K562 (cell line): ENCODE measurements around the gene KCND1. TPM values are rescaled to one million over a fixed set of nuclear protein-coding genes. Genes with fewer than 3 reads are reported as not detected.

ENCODE experiments used
- ATAC-seq: fragments of 200-7000 bp; cut with Tn5 transposase; 3 replicates; pipeline ENCODE4 v1.9.1; 2020; ENCODE audit warnings: moderate library complexity
- BruUV-seq: library from RNA; stranded (reverse); fragments of 400-500 nt; replicated peaks from 2 replicates; lab custom pipeline; 2021; lab: Mats Ljungman, UMichigan
- CTCF ChIA-PET: fragments of 300-600 bp; formaldehyde crosslinking; extraction: SDS; loops from one replicate; lab custom pipeline; 2021; ENCODE audit warnings: low intra/inter-chr PET ratio; lab: Yijun Ruan, JAX
- POLR2A ChIA-PET: fragments of 300-600, 350-650 bp; sonication (Branson Sonifier 250); formaldehyde crosslinking; extraction: SDS; loops from one replicate; lab custom pipeline; 2021; ENCODE audit warnings: antibody characterized with exemption, inconsistent platforms; lab: Yijun Ruan, JAX
- DNase-seq, 4 experiments: peaks; one replicate each; pipeline versions ENCODE4 v3.0.0 to v3.0.0-alpha.2; 2011 to 2018; ENCODE audit warnings: low spot score in 3 of 4, mixed read lengths in 3 of 4; ENCODE audit errors: extremely low read depth in 1 of 4
- FAIRE-seq: peaks from 2 replicates; lab custom pipeline; 2011; peaks lifted over from hg19 to GRCh38; lab: Jason Lieb, UNC
- H2AFZ ChIP-seq: 2 replicates; pipeline ENCODE4 v1.6.0; 2011; ENCODE audit warnings: low read depth, low read length, control low read depth, inconsistent platforms
- H3K27ac ChIP-seq: fragments of 200-600 bp; 3 replicates; pipeline ENCODE4 v1.8.0; 2011; ENCODE audit warnings: low read depth, mild to moderate bottlenecking, control low read depth, inconsistent platforms, low read length, moderate library complexity, mixed read lengths; ENCODE audit errors: extremely low read depth
- H3K27me3 ChIP-seq, 2 experiments: fragments of 300-600 bp in 1 of 2; 2 replicates in 1 of 2; 3 replicates in 1 of 2; pipeline versions ENCODE4 v1.6.0 to v1.8.0; 2011; ENCODE audit warnings: inconsistent platforms in 2 of 2, low read length in 2 of 2, mild to moderate bottlenecking in 1 of 2, mixed read lengths in 1 of 2, moderate library complexity in 1 of 2; ENCODE audit not compliant: control insufficient read depth in 2 of 2, insufficient read depth in 2 of 2
- H3K36me3 ChIP-seq: fragments of 300-600 bp; 3 replicates; pipeline ENCODE4 v1.8.0; 2011; ENCODE audit warnings: mild to moderate bottlenecking, low read length, inconsistent platforms; ENCODE audit not compliant: control insufficient read depth, insufficient read depth
- H3K4me1 ChIP-seq, 2 experiments: fragments of 200-600 bp in 1 of 2; replicated peaks in 1 of 2; 2 replicates in 1 of 2; 3 replicates in 1 of 2; pipeline versions ENCODE4 v1.5.1 to v1.8.0; 2011; ENCODE audit warnings: inconsistent platforms in 2 of 2, low read length in 2 of 2, mild to moderate bottlenecking in 1 of 2, mixed read lengths in 1 of 2, moderate library complexity in 1 of 2; ENCODE audit not compliant: control insufficient read depth in 2 of 2, insufficient read depth in 2 of 2
- H3K4me2 ChIP-seq: 2 replicates; pipeline ENCODE4 v1.6.1; 2011; ENCODE audit warnings: low read length, control low read depth, inconsistent platforms, mixed read lengths; ENCODE audit not compliant: insufficient read depth
- H3K4me3 ChIP-seq: fragments of 200-600 bp; sonication (generic), shearing (Covaris generic); 2 replicates; pipeline ENCODE4 v1.5.1; 2016; ENCODE audit warnings: control low read depth, inconsistent platforms
- H3K79me2 ChIP-seq: fragments of 200-600 bp; 3 replicates; pipeline ENCODE4 v1.8.0; 2011; ENCODE audit warnings: low read length, inconsistent platforms; ENCODE audit not compliant: control insufficient read depth, insufficient read depth
- H3K9ac ChIP-seq, 2 experiments: 2 replicates each; pipeline versions ENCODE4 v1.6.0 to v1.6.1; 2011; ENCODE audit warnings: low read depth in 2 of 2, low read length in 2 of 2, control low read depth in 1 of 2, inconsistent platforms in 1 of 2, mild to moderate bottlenecking in 1 of 2, mixed read lengths in 1 of 2; ENCODE audit not compliant: insufficient read depth in 1 of 2
- H3K9me1 ChIP-seq: one replicate; pipeline ENCODE4 v1.6.0; 2011; ENCODE audit warnings: inconsistent platforms, mild to moderate bottlenecking, low read length, moderate library complexity; ENCODE audit not compliant: control insufficient read depth, insufficient read depth
- H3K9me3 ChIP-seq: replicated peaks from 2 replicates; pipeline ENCODE4 v1.5.1; 2011; ENCODE audit warnings: low read depth, low read length, inconsistent platforms; ENCODE audit not compliant: control insufficient read depth, insufficient read depth
- H4K20me1 ChIP-seq: replicated peaks from 2 replicates; pipeline ENCODE4 v1.6.1; 2011; ENCODE audit warnings: low read length, inconsistent platforms, mixed read lengths; ENCODE audit not compliant: control insufficient read depth, insufficient read depth
- ATF3 ChIP-seq, 2 experiments: fragments of 450-650 bp in 1 of 2; sonication (generic) in 1 of 2; formaldehyde crosslinking in 1 of 2; IDR thresholded peaks in 1 of 2; conservative IDR thresholded peaks in 1 of 2; 2 replicates each; pipeline versions ENCODE4 v1.6.1 to v1.8.1; 2016 to 2023; ENCODE audit warnings: mild to moderate bottlenecking in 2 of 2, moderate library complexity in 2 of 2, inconsistent platforms in 1 of 2, missing genetic modification reagents in 1 of 2
- CREB3L1 ChIP-seq: fragments of 450-650 bp; IDR thresholded peaks from 2 replicates; pipeline ENCODE4 v1.6.1; 2014; ENCODE audit warnings: low read depth, mild to moderate bottlenecking, moderate library complexity, borderline replicate concordance
- FOSL1 ChIP-seq: fragments of 200-800 bp; sonication (Bioruptor generic); conservative IDR thresholded peaks from 2 replicates; pipeline ENCODE4 v1.6.1; 2016; ENCODE audit warnings: missing genetic modification characterization, missing compliant biosample characterization
- MEF2D ChIP-seq: conservative IDR thresholded peaks from 2 replicates; pipeline ENCODE4 v1.6.1; 2016; ENCODE audit warnings: low read depth, missing genetic modification characterization, missing compliant biosample characterization
- MXI1 ChIP-seq: IDR thresholded peaks from 2 replicates; pipeline ENCODE4 v1.6.1; 2011; ENCODE audit warnings: low read depth, mild to moderate bottlenecking, improper control_type of control experiment, low read length
- POLR2H ChIP-seq: IDR thresholded peaks from 2 replicates; pipeline ENCODE4 v1.6.1; 2016; ENCODE audit warnings: missing genetic modification characterization, low read depth, mild to moderate bottlenecking, control low read depth, missing compliant biosample characterization, moderate library complexity
- RBFOX2 ChIP-seq: fragments of 200-400 bp; formaldehyde crosslinking; IDR thresholded peaks from 2 replicates; pipeline ENCODE4 v1.6.1; 2017; ENCODE audit warnings: low read depth, mild to moderate bottlenecking, low read length, moderate library complexity
- RFX5 ChIP-seq: IDR thresholded peaks from 2 replicates; pipeline ENCODE4 v1.6.1; 2011; ENCODE audit warnings: low read depth, mild to moderate bottlenecking, improper control_type of control experiment, low read length
- SIN3B ChIP-seq: fragments of 450-650 bp; IDR thresholded peaks from 2 replicates; pipeline ENCODE4 v1.6.1; 2017; ENCODE audit warnings: low read depth, mild to moderate bottlenecking, moderate library complexity
- SOX6 ChIP-seq: fragments of 450-650 bp; IDR thresholded peaks from 2 replicates; pipeline ENCODE4 v1.6.1; 2014; ENCODE audit warnings: mild to moderate bottlenecking
- TARDBP ChIP-seq: fragments of 450-650 bp; IDR thresholded peaks from 2 replicates; pipeline ENCODE4 v1.6.1; 2016
- TFE3 ChIP-seq: fragments of 450-650 bp; formaldehyde crosslinking; IDR thresholded peaks from 2 replicates; pipeline ENCODE4 v1.4.0; 2020; ENCODE audit warnings: mild to moderate bottlenecking, mixed read lengths
- WGBS: fragments of 100-300 bp; shearing (Covaris generic); methylation state at CpG from one replicate; pipeline ENCODE4 v1.1.6; 2016; ENCODE audit warnings: low coverage, mixed read lengths; ENCODE audit not compliant: insufficient coverage; ENCODE audit errors: missing lambda C conversion rate; 5-methylcytosine and 5-hydroxymethylcytosine counted together
- in situ Hi-C: fragments of 300-500 bp; cut with MboI; formaldehyde crosslinking; loops from 4 replicates; pipeline ENCODE4 v1.15.0; 2018; ENCODE audit warnings: inconsistent platforms, mixed read lengths
- intact Hi-C: fragments of 100-400 bp; cut with micrococcal nuclease; formaldehyde crosslinking; loops from 2 replicates; pipeline ENCODE4 v1.14.2; 2022
- polyA plus RNA-seq, 8 experiments: library from polyadenylated mRNA; depleted of rRNA in 4 of 8; stranded (reverse) in 5 of 8; unstranded in 3 of 8; fragments of >200 nt; fragmentation: Nextera tagmentation in 2 of 8; fragmentation: Illumina TruSeq in 1 of 8; extraction: Ambion mirVana in 2 of 8; extraction: Trizol in 1 of 8; gene quantifications; 2 replicates each; pipeline versions ENCODE4 v1.2.1 to v1.2.3, GENCODE V29; 2011 to 2014; ENCODE audit warnings: inconsistent platforms in 1 of 8, missing spikeins in 1 of 8
- total RNA-seq, 7 experiments: library from RNA; depleted of rRNA in 6 of 7; stranded (reverse); fragments of >200 nt in 6 of 7; fragmentation: Illumina TruSeq in 2 of 7; extraction: Trizol in 2 of 7; gene quantifications; 2 replicates each; pipeline versions ENCODE4 v1.2.1 to v1.2.3, GENCODE V29; 2011 to 2021; ENCODE audit warnings: low replicate concordance in 1 of 7
- TF ChIP-seq, protein P1 (sequence below): fragments of 450-650 bp; formaldehyde crosslinking; IDR thresholded peaks from 2 replicates; pipeline ENCODE4 v1.4.0; 2020; ENCODE audit warnings: mild to moderate bottlenecking, moderate library complexity

Gene KCND1
- total and polyA plus RNA-seq, 9 of the 15 experiments (the other 6 are each of a cell fraction or from before 2014, with no cell fraction given), result 0.06 to 0.83 (median 0.39) TPM; not detected in 1

DNA sequence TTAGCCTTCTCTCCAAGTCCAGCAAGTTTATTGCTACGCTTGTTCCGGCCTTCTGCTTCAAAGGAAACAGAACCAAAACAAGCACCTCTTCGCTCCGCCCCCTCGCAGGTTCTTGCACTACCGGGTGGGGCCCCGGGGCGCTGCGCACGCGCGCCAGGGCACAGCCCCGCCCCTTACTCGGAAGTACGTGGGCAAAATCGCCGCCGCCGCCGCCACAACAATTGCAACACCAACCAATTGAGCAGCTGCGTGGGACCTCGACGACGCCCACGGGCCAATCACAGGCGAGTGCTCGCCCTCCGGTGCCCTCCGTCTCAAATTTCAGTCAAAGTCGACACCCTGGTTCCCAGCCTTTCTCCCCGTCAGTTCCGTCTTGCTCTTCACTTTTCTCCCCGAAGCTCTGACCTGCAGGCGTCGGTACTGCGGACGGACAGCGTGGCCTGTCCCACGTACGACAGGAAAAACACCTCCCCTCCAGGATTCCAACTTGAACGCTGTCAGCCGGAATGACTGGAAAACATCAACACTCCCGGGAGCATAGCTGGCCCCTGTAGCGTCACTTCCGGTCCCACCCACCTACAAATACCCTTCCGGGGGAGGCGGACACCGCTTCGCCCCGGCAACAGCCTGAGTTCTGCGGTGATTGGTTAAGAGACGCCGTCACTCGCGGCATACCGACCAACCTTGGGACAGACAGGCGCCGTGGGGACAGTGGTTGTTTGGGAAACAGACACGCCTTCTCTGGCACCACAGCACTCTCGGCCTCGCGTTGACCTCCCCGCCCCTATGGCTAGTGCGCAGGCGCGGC is 13.6 kb downstream of the KCND1 start:
- DNase-seq (peak; percentile 90 to 98 (median 92)), ATAC-seq (peak; percentile 87), FAIRE-seq (peak; percentile 97)
- in situ Hi-C loops (no loop called here), intact Hi-C loops (loop anchor here (1.0 to 10.0 kb wide), 4 partner anchors 44 to 217 kb away; partner anchors contain the start of genes GRIPAP1, PLP2 and TFE3)
- under 1% methylated on average over 50 of the region's 66 CpGs for WGBS
- Histone ChIP-seq H3K9me3 (no peaks in the 10 kb centered on the region), H3K9me1 (peaks cover 10% of the 10 kb centered on the region), H3K4me2 (peak overlapping the region; percentile 95), H3K79me2 (peaks cover 61% of the 10 kb centered on the region), H3K27ac (peak overlapping the region; percentile 98), H4K20me1 (peaks cover 12% of the 10 kb centered on the region; the same call in 1 of the 2 replicates), H3K9ac (peak overlapping the region; percentile 95 to 96), H3K4me3 (peak overlapping the region; percentile 84), H3K27me3 (no peaks in the 10 kb centered on the region; a peak in 1 of 5 replicates), H3K36me3 (peaks cover 39% of the 10 kb centered on the region), H2AFZ (peak overlapping the region; percentile 94), H3K4me1 (peaks cover 34 to 57% of the 10 kb centered on the region in 2 experiments)
- POLR2A ChIA-PET, result interaction anchor here (0.6 to 1.7 kb wide), 11 partner anchors 11 to 233 kb away, joined by 3 to 11 read pairs (median 3); partner anchors contain the start of genes PQBP1 and TIMM17B
- CTCF ChIA-PET, result interaction anchor here (0.6 kb wide), 1 partner anchor 385 kb away, joined by 4 read pairs; no protein-coding TSS in a partner anchor
- TSS peak; percentile 67 for BruUV-seq
- TF ChIP-seq FOSL1 (tag), result peak; percentile 18; the same call in 1 of the 2 replicates
- TF ChIP-seq SOX6, result peak; percentile 81
- TF ChIP-seq CREB3L1, result peak; percentile 79
- no peak for TF ChIP-seq MEF2D (tag)
- TF ChIP-seq RFX5, result peak; percentile 61; the same call in 1 of the 2 replicates
- TF ChIP-seq POLR2H (tag), result peak; percentile 51
- TF ChIP-seq TFE3 (CRISPR knock-in tag), result no peak
- TF ChIP-seq MXI1, result peak; percentile 78
- TF ChIP-seq RBFOX2, result peak; percentile 69
- TF ChIP-seq, protein P1, sequence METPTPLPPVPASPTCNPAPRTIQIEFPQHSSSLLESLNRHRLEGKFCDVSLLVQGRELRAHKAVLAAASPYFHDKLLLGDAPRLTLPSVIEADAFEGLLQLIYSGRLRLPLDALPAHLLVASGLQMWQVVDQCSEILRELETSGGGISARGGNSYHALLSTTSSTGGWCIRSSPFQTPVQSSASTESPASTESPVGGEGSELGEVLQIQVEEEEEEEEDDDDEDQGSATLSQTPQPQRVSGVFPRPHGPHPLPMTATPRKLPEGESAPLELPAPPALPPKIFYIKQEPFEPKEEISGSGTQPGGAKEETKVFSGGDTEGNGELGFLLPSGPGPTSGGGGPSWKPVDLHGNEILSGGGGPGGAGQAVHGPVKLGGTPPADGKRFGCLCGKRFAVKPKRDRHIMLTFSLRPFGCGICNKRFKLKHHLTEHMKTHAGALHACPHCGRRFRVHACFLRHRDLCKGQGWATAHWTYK (CRISPR knock-in tag), result no peak
- TF ChIP-seq SIN3B, result peak; percentile 81
- peak; percentile 49; the same call in 1 of the 2 replicates for TF ChIP-seq TARDBP
- TF ChIP-seq ATF3 (IDR thresholded peaks at IDR 0.05), result peak; percentile 48; the same call in 1 of the 2 replicates
- TF ChIP-seq ATF3 (CRISPR knock-in tag; conservative IDR thresholded peaks at IDR 0.05), result no peak
